Endothelial cell of umbilical vein (primary cell): ENCODE data around the gene SELENOM.

Experiments used
- CTCF ChIP-seq, 2 donors: IDR thresholded peaks; 1 replicate in 1 of 2; 2 replicates in 1 of 2; pipeline ENCODE4 v1.5.1; 2011; ENCODE audit warnings: low read length in 2 of 2, mild to moderate bottlenecking in 2 of 2, moderate library complexity in 2 of 2, control low read depth in 1 of 2, inconsistent platforms in 1 of 2, low read depth in 1 of 2; ENCODE audit not compliant: insufficient read depth in 1 of 2; ENCODE audit errors: extremely low read depth in 1 of 2
- EZH2 ChIP-seq: IDR thresholded peaks from 2 replicates; pipeline ENCODE4 v1.6.1; 2012; ENCODE audit warnings: borderline replicate concordance, low read depth, mild to moderate bottlenecking, moderate library complexity, low read length, inconsistent platforms; ENCODE audit not compliant: severe bottlenecking
- GATA2 ChIP-seq: IDR thresholded peaks from 2 replicates; pipeline ENCODE4 v1.7.0; 2011; ENCODE audit warnings: low read depth, mild to moderate bottlenecking, moderate library complexity, mixed read lengths, low read length; ENCODE audit not compliant: insufficient read length, insufficient read depth
- JUN ChIP-seq: IDR thresholded peaks from 2 replicates; pipeline ENCODE4 v1.6.1; 2011; ENCODE audit warnings: borderline replicate concordance, low read depth; ENCODE audit not compliant: insufficient read length, insufficient read depth
- MAX ChIP-seq: IDR thresholded peaks from 2 replicates; pipeline ENCODE4 v1.6.1; 2011; ENCODE audit not compliant: insufficient read depth, insufficient read length
- POLR2A ChIP-seq: IDR thresholded peaks from 2 replicates; pipeline ENCODE4 v1.6.1; 2012; ENCODE audit warnings: low read depth, mild to moderate bottlenecking, control low read depth, low read length
- POLR2AphosphoS5 ChIP-seq: IDR thresholded peaks from 2 replicates; pipeline ENCODE4 v1.6.1; 2012; ENCODE audit warnings: low read depth, mild to moderate bottlenecking, control low read depth, low read length, moderate library complexity; ENCODE audit not compliant: insufficient read depth

GRCh38 chr22:31099841-31100761 lies 7.3 kb downstream of the SELENOM start:
- no peak for TF ChIP-seq CTCF (IDR thresholded peaks at IDR 0.05; ENCODE audit: extremely low read depth in 1 of 2, insufficient read depth in 1 of 2, low read depth in 1 of 2, low read length in 2 of 2)
- no peak for TF ChIP-seq POLR2A
- TF ChIP-seq MAX: no peak
- TF ChIP-seq EZH2: no peak
- TF ChIP-seq GATA2: no peak
- TF ChIP-seq JUN: no peak
- TF ChIP-seq POLR2AphosphoS5: peak; percentile 17
